H9 (cell line): ENCODE measurements around the gene RIC8A. TPM values are rescaled to one million over a fixed set of nuclear protein-coding genes. Genes with fewer than 3 reads are reported as not detected.

Experiments used
- DNase-seq: peaks from one replicate; pipeline ENCODE4 v3.0.0-alpha.2; 2017
- H2AFZ ChIP-seq: one replicate; pipeline ENCODE4 v1.6.1; 2013; ENCODE audit warnings: mild to moderate bottlenecking, low read length, control low read depth, moderate library complexity
- H2AK5ac ChIP-seq: 2 replicates; pipeline ENCODE4 v1.6.1; 2013; ENCODE audit warnings: low read length, control low read depth, mixed read lengths; ENCODE audit not compliant: insufficient read length
- H2BK120ac ChIP-seq: one replicate; pipeline ENCODE4 v1.6.1; 2013; ENCODE audit warnings: low read depth, mild to moderate bottlenecking, low read length, control low read depth, inconsistent platforms; ENCODE audit not compliant: poor library complexity, severe bottlenecking
- H2BK12ac ChIP-seq: 2 replicates; pipeline ENCODE4 v1.6.1; 2013; ENCODE audit warnings: low read length, control low read depth, mixed read lengths, low read depth; ENCODE audit not compliant: insufficient read length
- H2BK15ac ChIP-seq: 2 replicates; pipeline ENCODE4 v1.6.1; 2013; ENCODE audit warnings: low read depth, low read length, control low read depth
- H2BK20ac ChIP-seq: one replicate; pipeline ENCODE4 v1.6.1; 2013; ENCODE audit warnings: low read depth, mild to moderate bottlenecking, low read length, control low read depth, inconsistent platforms; ENCODE audit not compliant: poor library complexity, severe bottlenecking
- H2BK5ac ChIP-seq: 2 replicates; pipeline ENCODE4 v1.6.1; 2013; ENCODE audit warnings: low read length, control low read depth, mixed read lengths; ENCODE audit not compliant: insufficient read length
- H3K14ac ChIP-seq: 2 replicates; pipeline ENCODE4 v1.6.1; 2013; ENCODE audit warnings: low read length, control low read depth; ENCODE audit not compliant: insufficient read depth
- H3K18ac ChIP-seq: 2 replicates; pipeline ENCODE4 v1.6.1; 2013; ENCODE audit warnings: low read depth, mild to moderate bottlenecking, mixed read lengths, low read length, control low read depth; ENCODE audit not compliant: insufficient read length
- H3K23ac ChIP-seq: 2 replicates; pipeline ENCODE4 v1.6.1; 2013; ENCODE audit warnings: low read length, control low read depth, mixed read lengths, low read depth; ENCODE audit not compliant: insufficient read length
- H3K23me2 ChIP-seq: 2 replicates; pipeline ENCODE4 v1.6.1; 2013; ENCODE audit warnings: low read depth, mild to moderate bottlenecking, mixed read lengths, low read length, control low read depth; ENCODE audit not compliant: insufficient read length, poor library complexity, severe bottlenecking
- H3K27ac ChIP-seq: 2 replicates; pipeline ENCODE4 v1.5.1; 2013; ENCODE audit warnings: low read length, control low read depth, mixed read lengths, low read depth; ENCODE audit not compliant: insufficient read length
- H3K27me3 ChIP-seq: 2 replicates; pipeline ENCODE4 v1.6.1; 2013; ENCODE audit warnings: low read length, control low read depth, inconsistent platforms; ENCODE audit not compliant: insufficient read depth
- H3K4ac ChIP-seq: 2 replicates; pipeline ENCODE4 v1.6.1; 2013; ENCODE audit warnings: low read depth, mild to moderate bottlenecking, control low read depth, inconsistent platforms, low read length, moderate library complexity
- H3K4me1 ChIP-seq: 2 replicates; pipeline ENCODE4 v1.6.1; 2013; ENCODE audit warnings: low read length, control low read depth, inconsistent platforms; ENCODE audit not compliant: insufficient read depth
- H3K4me2 ChIP-seq: 2 replicates; pipeline ENCODE4 v1.6.1; 2013; ENCODE audit warnings: low read length, control low read depth, mixed read lengths; ENCODE audit not compliant: insufficient read length, insufficient read depth
- H3K56ac ChIP-seq: 2 replicates; pipeline ENCODE4 v1.6.1; 2013; ENCODE audit warnings: low read depth, mild to moderate bottlenecking, mixed read lengths, low read length, control low read depth; ENCODE audit not compliant: insufficient read length
- H3K79me1 ChIP-seq: 2 replicates; pipeline ENCODE4 v1.6.1; 2013; ENCODE audit warnings: low read depth, mild to moderate bottlenecking, moderate library complexity, low read length, control low read depth, inconsistent platforms; ENCODE audit not compliant: insufficient read depth, poor library complexity, severe bottlenecking
- H3K79me2 ChIP-seq: 2 replicates; pipeline ENCODE4 v1.6.1; 2013; ENCODE audit warnings: low read length, control low read depth, inconsistent platforms; ENCODE audit not compliant: insufficient read depth
- H3K9ac ChIP-seq: 2 replicates; pipeline ENCODE4 v1.6.1; 2013; ENCODE audit warnings: low read length, control low read depth, mixed read lengths; ENCODE audit not compliant: insufficient read length; ENCODE audit errors: extremely low read depth
- H3K9me3 ChIP-seq: one replicate; pipeline ENCODE4 v1.6.1; 2013; ENCODE audit warnings: low read depth, low read length, inconsistent platforms; ENCODE audit not compliant: control insufficient read depth
- H3T11ph ChIP-seq: one replicate; pipeline ENCODE4 v1.6.1; 2013; ENCODE audit warnings: mild to moderate bottlenecking, low read length, control low read depth, inconsistent platforms
- H4K20me1 ChIP-seq: one replicate; pipeline ENCODE4 v1.6.1; 2013; ENCODE audit not compliant: control insufficient read depth, insufficient read length, insufficient read depth
- H4K5ac ChIP-seq: 2 replicates; pipeline ENCODE4 v1.6.1; 2013; ENCODE audit warnings: low read depth, mild to moderate bottlenecking, mixed read lengths, low read length, control low read depth; ENCODE audit not compliant: insufficient read length
- H4K8ac ChIP-seq: replicated peaks from 2 replicates; pipeline ENCODE4 v1.6.1; 2013; ENCODE audit warnings: low read length, control low read depth, mixed read lengths, low read depth; ENCODE audit not compliant: insufficient read length
- H4K91ac ChIP-seq: 2 replicates; pipeline ENCODE4 v1.6.1; 2013; ENCODE audit warnings: low read depth, mild to moderate bottlenecking, moderate library complexity, mixed read lengths, low read length, control low read depth; ENCODE audit not compliant: insufficient read length
- H3K27ac Mint-ChIP-seq, 3 experiments: 2 replicates in 2 of 3; 3 replicates in 1 of 3; pipeline ENCODE4 v1.8.0; 2020 to 2021; ENCODE audit warnings: mixed read lengths in 3 of 3, mild to moderate bottlenecking in 1 of 3, moderate library complexity in 1 of 3
- H3K27me3 Mint-ChIP-seq: 2 replicates; pipeline ENCODE4 v1.8.0; 2021; ENCODE audit warnings: low read depth, mild to moderate bottlenecking, moderate library complexity, mixed read lengths
- H3K36me3 Mint-ChIP-seq, 3 experiments: 2 replicates in 2 of 3; 3 replicates in 1 of 3; pipeline ENCODE4 v1.8.0; 2020 to 2021; ENCODE audit warnings: low read depth in 3 of 3, mixed read lengths in 3 of 3; ENCODE audit not compliant: insufficient read depth in 1 of 3
- H3K4me1 Mint-ChIP-seq, 2 experiments: 2 replicates each; pipeline ENCODE4 v1.8.0; 2020; ENCODE audit warnings: mixed read lengths in 2 of 2
- H3K4me3 Mint-ChIP-seq, 2 experiments: 2 replicates in 1 of 2; 3 replicates in 1 of 2; pipeline ENCODE4 v1.8.0; 2020 to 2021; ENCODE audit warnings: mild to moderate bottlenecking in 2 of 2, mixed read lengths in 2 of 2, moderate library complexity in 1 of 2
- H3K9me3 Mint-ChIP-seq, 2 experiments: 2 replicates in 1 of 2; 3 replicates in 1 of 2; pipeline ENCODE4 v1.8.0; 2020; ENCODE audit warnings: mild to moderate bottlenecking in 2 of 2, mixed read lengths in 2 of 2, moderate library complexity in 1 of 2
- WGBS: extraction: QIAGEN DNeasy Blood & Tissue Kit; methylation state at CpG from one replicate; pipeline ENCODE4 v1.1.7; 2013; ENCODE audit warnings: missing lambda C conversion rate, low lambda C conversion rate, mixed read lengths; ENCODE audit not compliant: insufficient read length; ENCODE audit errors: extremely low coverage; 5-methylcytosine and 5-hydroxymethylcytosine counted together
- total RNA-seq: library from RNA; stranded (reverse); gene quantifications from 2 replicates; pipeline ENCODE4 v1.2.1, GENCODE V29; 2021
- TF ChIP-seq, protein P1 (sequence below): fragments of 200-600 bp; sonication (generic); conservative IDR thresholded peaks from 3 replicates; pipeline ENCODE4 v1.8.0; 2021; ENCODE audit warnings: antibody characterized with exemption, mild to moderate bottlenecking

RIC8A gene
- total RNA-seq, 1 experiment from 2014 or later, result 94.9 TPM

DNA sequence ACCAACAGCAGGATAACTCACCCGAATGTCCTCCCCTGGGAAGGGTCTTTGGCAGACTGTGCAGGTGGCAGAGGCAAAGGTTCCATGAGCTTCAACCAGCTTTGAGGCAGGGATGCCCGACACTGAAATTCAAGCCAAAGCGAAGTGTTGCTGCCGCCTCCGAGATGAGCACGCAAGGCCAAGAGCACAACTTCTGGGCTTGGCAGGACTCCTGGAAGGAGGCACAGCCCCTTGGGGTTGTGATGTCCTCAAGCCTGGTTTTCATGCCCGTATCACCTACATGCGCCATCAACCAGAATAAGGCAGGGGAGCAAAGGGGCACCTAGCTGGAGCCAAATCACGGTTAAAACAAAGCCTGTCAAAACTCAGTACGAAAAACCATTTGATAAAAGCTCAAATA lies 22.9 kb downstream of the RIC8A start:
- H2BK5ac ChIP-seq, result no peak overlapping the region
- no peak overlapping the region for H3T11ph ChIP-seq
- no peaks in the 10 kb centered on the region; the same call in 1 of the 2 replicates for H3K27me3 ChIP-seq
- H3K79me2 ChIP-seq, result no peaks in the 10 kb centered on the region
- no peaks in the 10 kb centered on the region for H3K9me3 ChIP-seq
- no peak overlapping the region; the same call in 1 of the 2 replicates for H2BK15ac ChIP-seq
- DNase-seq, result no peak
- H4K91ac ChIP-seq, result no peak overlapping the region
- no peak overlapping the region for H2AFZ ChIP-seq
- no peak overlapping the region for H3K27ac Mint-ChIP-seq
- H3K4me3 Mint-ChIP-seq, result no peak overlapping the region
- no peak overlapping the region for H3K18ac ChIP-seq
- H3K4me1 Mint-ChIP-seq, result peaks cover 0 to 6% of the 10 kb centered on the region in 2 experiments; a peak in 3 of 4 replicates
- H4K5ac ChIP-seq, result no peak overlapping the region
- no peaks in the 10 kb centered on the region for H4K20me1 ChIP-seq
- H3K4ac ChIP-seq, result no peak overlapping the region
- H2BK120ac ChIP-seq, result no peak overlapping the region
- no peak overlapping the region for H2BK12ac ChIP-seq
- no peak overlapping the region for H4K8ac ChIP-seq
- no peaks in the 10 kb centered on the region for H3K79me1 ChIP-seq
- no peak overlapping the region for H3K14ac ChIP-seq
- no peak overlapping the region for H2AK5ac ChIP-seq
- no peaks in the 10 kb centered on the region for H3K4me1 ChIP-seq
- H3K56ac ChIP-seq, result no peak overlapping the region
- no peak overlapping the region for H3K27ac ChIP-seq
- H3K4me2 ChIP-seq, result no peak overlapping the region
- WGBS, result no CpG with 5 or more reads among the region's 10 CpGs
- H3K36me3 Mint-ChIP-seq, result peaks cover 0 to 22% (median 3%) of the 10 kb centered on the region in 3 experiments; a peak in 4 of 7 replicates
- H2BK20ac ChIP-seq, result no peak overlapping the region
- no peak overlapping the region for H3K9ac ChIP-seq
- no peaks in the 10 kb centered on the region for H3K27me3 Mint-ChIP-seq
- no peaks in the 10 kb centered on the region for H3K9me3 Mint-ChIP-seq
- H3K23ac ChIP-seq, result no peak overlapping the region
- TF ChIP-seq, protein P1, sequence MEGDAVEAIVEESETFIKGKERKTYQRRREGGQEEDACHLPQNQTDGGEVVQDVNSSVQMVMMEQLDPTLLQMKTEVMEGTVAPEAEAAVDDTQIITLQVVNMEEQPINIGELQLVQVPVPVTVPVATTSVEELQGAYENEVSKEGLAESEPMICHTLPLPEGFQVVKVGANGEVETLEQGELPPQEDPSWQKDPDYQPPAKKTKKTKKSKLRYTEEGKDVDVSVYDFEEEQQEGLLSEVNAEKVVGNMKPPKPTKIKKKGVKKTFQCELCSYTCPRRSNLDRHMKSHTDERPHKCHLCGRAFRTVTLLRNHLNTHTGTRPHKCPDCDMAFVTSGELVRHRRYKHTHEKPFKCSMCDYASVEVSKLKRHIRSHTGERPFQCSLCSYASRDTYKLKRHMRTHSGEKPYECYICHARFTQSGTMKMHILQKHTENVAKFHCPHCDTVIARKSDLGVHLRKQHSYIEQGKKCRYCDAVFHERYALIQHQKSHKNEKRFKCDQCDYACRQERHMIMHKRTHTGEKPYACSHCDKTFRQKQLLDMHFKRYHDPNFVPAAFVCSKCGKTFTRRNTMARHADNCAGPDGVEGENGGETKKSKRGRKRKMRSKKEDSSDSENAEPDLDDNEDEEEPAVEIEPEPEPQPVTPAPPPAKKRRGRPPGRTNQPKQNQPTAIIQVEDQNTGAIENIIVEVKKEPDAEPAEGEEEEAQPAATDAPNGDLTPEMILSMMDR, result no peak
- no peaks in the 10 kb centered on the region for H3K23me2 ChIP-seq
